Measurements from ENCODE around the gene NUP50. TPM values are rescaled to one million over a fixed set of nuclear protein-coding genes. Genes with fewer than 3 reads are reported as not detected.

The NUP50 gene
- total RNA-seq, 1 experiment from 2014 or later: 134 TPM

DNA sequence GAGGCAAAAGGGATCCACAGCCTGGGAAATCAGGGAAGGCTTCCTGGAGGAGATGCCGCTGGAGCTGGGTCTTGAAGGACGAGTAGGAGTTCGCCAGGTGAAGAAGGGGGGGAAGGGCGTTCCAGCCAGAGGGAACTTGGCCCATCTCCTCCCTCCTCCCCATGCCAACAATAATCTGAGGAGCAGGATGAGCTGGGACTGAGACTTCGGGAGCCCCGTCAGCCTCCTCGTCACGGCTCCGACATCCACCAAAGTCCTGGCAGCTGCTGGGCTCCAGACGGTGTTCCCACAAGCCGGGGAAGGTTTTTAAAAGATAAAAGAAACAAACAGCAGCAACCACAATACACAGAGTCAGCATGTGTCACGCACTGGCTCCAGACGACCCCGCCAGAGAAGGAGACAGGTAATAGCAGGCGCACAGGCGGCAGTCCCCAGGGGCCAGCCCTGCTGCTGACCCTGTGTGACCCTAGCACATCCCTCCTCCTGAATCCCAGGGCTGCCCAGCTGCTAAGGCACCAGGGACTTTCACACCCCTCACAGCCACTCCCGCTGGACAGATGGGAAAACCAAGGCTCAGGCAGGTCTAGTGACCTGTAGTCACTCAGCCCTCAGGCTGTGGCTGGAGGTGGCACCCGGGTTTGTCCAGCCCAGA lies 37.3 kb downstream of the NUP50 start:
- Histone ChIP-seq H4K8ac (replicated peaks; ENCODE audit: insufficient read length, low read depth, low read length) (no peak overlapping the region), H3K4me1 (ENCODE audit: insufficient read depth, low read length) (no peaks in the 10 kb centered on the region), H2BK120ac (ENCODE audit: low read depth, low read length, poor library complexity, severe bottlenecking) (no peak overlapping the region), H3K27me3 (ENCODE audit: insufficient read depth, low read length) (no peaks in the 10 kb centered on the region), H3K18ac (ENCODE audit: insufficient read length, low read depth, low read length) (no peak overlapping the region), H3K23ac (ENCODE audit: insufficient read length, low read depth, low read length) (no peak overlapping the region), H3K9me3 (ENCODE audit: control insufficient read depth, low read depth, low read length) (no peaks in the 10 kb centered on the region), H2BK15ac (ENCODE audit: low read depth, low read length) (no peak overlapping the region), H4K5ac (ENCODE audit: insufficient read length, low read depth, low read length) (no peak overlapping the region), H2BK5ac (ENCODE audit: insufficient read length, low read length) (no peak overlapping the region), H3K23me2 (ENCODE audit: insufficient read length, low read depth, low read length, poor library complexity, severe bottlenecking) (no peaks in the 10 kb centered on the region), H3K4me2 (ENCODE audit: insufficient read depth, insufficient read length, low read length) (no peak overlapping the region), H3K14ac (ENCODE audit: insufficient read depth, low read length) (no peak overlapping the region), H2AFZ (ENCODE audit: low read length) (no peak overlapping the region), H2BK12ac (ENCODE audit: insufficient read length, low read depth, low read length) (no peak overlapping the region), H2BK20ac (ENCODE audit: low read depth, low read length, poor library complexity, severe bottlenecking) (no peak overlapping the region), H3K56ac (ENCODE audit: insufficient read length, low read depth, low read length) (no peak overlapping the region), H2AK5ac (ENCODE audit: insufficient read length, low read length) (no peak overlapping the region), H3K4ac (ENCODE audit: low read depth, low read length) (no peak overlapping the region), H3K27ac (ENCODE audit: insufficient read length, low read depth, low read length) (no peak overlapping the region), H3T11ph (ENCODE audit: low read length) (no peak overlapping the region), H4K20me1 (ENCODE audit: control insufficient read depth, insufficient read depth, insufficient read length) (peaks cover 4% of the 10 kb centered on the region), H3K79me2 (ENCODE audit: insufficient read depth, low read length) (no peaks in the 10 kb centered on the region), H4K91ac (ENCODE audit: insufficient read length, low read depth, low read length) (no peak overlapping the region), H3K79me1 (ENCODE audit: insufficient read depth, low read depth, low read length, poor library complexity, severe bottlenecking) (no peaks in the 10 kb centered on the region), H3K9ac (ENCODE audit: extremely low read depth, insufficient read length, low read length) (no peak overlapping the region)
- Mint-ChIP-seq H3K4me3 (no peak overlapping the region), H3K36me3 (ENCODE audit: insufficient read depth in 1 of 3, low read depth in 3 of 3) (peaks cover 4 to 39% (median 29%) of the 10 kb centered on the region in 3 experiments; a peak in 6 of 7 replicates), H3K27ac (peak overlapping the region in 2 of 3 experiments; percentile 15 to 67; a peak in 4 of 7 replicates), H3K9me3 (no peaks in the 10 kb centered on the region), H3K27me3 (ENCODE audit: low read depth) (no peaks in the 10 kb centered on the region), H3K4me1 (peaks cover 27 to 38% of the 10 kb centered on the region in 2 experiments)
- peak; percentile 24 for DNase-seq
- no CpG with 5 or more reads among the region's 18 CpGs for WGBS (ENCODE audit: extremely low coverage, insufficient read length, low lambda C conversion rate)
- TF ChIP-seq, protein P1, sequence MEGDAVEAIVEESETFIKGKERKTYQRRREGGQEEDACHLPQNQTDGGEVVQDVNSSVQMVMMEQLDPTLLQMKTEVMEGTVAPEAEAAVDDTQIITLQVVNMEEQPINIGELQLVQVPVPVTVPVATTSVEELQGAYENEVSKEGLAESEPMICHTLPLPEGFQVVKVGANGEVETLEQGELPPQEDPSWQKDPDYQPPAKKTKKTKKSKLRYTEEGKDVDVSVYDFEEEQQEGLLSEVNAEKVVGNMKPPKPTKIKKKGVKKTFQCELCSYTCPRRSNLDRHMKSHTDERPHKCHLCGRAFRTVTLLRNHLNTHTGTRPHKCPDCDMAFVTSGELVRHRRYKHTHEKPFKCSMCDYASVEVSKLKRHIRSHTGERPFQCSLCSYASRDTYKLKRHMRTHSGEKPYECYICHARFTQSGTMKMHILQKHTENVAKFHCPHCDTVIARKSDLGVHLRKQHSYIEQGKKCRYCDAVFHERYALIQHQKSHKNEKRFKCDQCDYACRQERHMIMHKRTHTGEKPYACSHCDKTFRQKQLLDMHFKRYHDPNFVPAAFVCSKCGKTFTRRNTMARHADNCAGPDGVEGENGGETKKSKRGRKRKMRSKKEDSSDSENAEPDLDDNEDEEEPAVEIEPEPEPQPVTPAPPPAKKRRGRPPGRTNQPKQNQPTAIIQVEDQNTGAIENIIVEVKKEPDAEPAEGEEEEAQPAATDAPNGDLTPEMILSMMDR (conservative IDR thresholded peaks at IDR 0.05): no peak
